GM21528 (cell line): ENCODE results near the gene SVOP.

Experiments
- ATAC-seq: cut with Tn5 transposase; IDR thresholded peaks from one replicate; pipeline ENCODE4 v1.9.1; 2021; ENCODE audit warnings: mild to moderate bottlenecking, moderate library complexity; ENCODE audit not compliant: unreplicated experiment, low FRiP score

Gene SVOP

DNA sequence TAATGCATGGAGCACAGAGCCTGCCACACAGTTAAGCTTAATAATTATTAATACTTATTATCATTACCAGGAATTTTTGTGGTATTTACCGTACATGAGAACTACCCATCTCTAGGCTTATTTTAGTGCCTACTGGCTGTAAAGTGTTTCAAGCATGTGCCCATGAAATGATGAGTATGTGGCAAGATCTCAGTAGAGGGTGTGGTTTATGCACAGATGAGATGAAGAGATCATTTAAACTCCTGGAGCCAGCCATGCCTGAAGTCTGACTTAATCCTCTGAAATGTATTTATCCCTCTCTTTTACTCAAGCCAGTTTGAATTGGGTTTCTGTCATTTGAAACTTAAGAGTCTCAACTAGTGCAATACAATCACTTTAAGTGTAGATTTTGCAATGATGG is 80.7 kb downstream of the SVOP start:
- ATAC-seq: no peak

DNA sequence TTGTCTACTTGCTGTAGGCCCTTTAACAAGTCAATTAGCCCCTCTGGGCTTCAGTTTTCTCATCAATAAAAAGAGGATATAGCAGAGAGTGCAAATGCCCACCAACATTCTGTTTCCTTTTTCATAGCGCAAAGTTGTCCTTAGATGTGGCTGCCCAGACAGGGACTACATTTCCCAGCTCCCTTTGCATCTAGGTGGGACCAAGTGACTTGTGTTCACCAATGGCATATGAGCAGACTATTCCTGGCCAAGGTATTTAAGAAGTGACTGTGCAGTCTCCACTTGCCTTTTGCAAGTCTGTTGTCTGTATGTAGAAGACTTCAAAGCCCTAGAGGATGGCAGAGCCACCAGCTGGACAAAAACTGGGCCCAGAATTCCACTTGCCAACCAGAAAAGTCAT is 81.3 kb downstream of the SVOP start:
- no peak for ATAC-seq

- no peak for ATAC-seq
These were observed 82.5 kb downstream of the SVOP start for GRCh38 chr12:108938247-108938924.

DNA sequence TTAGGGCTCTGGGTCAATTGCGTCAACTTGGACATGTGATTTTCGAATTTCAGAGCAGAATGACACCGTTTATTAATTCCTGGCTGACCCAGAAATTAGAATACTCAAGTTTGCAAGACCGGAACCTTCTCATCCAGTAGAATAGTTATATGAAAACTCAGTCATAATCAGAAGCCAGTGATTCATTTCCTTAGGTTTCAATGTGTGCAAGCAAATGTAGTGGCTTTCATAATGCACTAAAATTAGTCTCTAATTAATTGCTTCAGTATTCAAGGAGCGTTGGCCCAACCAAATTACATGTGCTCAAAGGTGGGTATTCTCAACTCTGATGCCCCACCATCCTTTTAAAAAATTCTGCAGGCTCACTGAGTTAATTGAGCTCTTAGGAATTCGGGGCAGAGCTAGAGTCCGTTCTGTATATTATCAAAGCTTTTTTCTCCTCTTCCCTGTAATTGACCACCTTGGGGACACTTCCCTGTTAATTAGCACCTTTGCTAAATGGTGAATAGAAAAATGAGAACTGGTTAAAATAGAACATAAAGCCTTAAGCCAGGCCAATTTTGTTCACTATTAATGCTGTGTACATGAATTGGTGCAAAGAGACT is 85.6 kb downstream of the SVOP start:
- ATAC-seq: no peak

DNA sequence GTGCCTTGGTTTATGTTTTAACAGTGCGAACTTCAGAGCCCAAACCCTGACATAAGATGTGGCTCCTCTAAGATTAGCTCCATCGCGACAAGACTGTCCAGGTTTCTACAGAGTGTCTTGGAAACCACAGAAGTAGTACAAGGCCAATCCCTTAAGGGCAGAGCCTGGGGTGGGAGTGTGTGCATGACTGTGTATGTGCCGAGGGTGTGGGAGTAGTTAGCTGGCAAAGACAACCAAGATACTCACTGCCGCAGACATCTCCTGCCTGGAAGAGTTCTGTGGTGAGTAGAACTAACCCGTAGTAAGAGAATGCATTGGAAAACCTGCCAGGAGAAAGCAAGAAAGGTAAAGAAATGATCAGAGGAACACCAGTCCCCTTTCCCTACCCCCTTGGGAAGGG is 86.9 kb downstream of the SVOP start:
- ATAC-seq: no peak

- no peak for ATAC-seq
These were observed 90.1 kb downstream of the SVOP start for GRCh38 chr12:108930756-108931155.

DNA sequence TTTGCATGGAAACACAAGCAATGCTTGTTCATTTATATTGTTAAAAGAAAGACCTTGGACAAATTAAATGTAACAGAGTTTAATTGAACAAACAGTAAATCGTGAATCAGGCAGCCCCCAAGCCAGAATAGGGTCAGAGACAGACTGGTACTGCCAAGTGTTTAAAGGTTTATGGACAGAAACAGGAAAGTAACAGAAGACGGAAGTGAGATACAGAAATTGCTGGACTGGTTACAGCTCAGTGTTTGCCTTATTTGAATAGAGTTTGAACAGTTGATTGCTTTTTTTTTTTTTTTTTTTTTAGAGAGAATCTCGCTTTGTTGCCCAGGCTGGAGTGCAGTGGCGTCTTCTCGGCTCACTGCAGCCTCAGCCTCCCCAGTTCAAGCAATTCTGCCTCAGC is 90.7 kb downstream of the SVOP start:
- peak; percentile 79 for ATAC-seq

GRCh38 chr12:108928695-108929094 is 92.2 kb downstream of the SVOP start:
- no peak for ATAC-seq

- no peak for ATAC-seq
These were observed 98.0 kb downstream of the SVOP start for GRCh38 chr12:108922918-108923317.

DNA sequence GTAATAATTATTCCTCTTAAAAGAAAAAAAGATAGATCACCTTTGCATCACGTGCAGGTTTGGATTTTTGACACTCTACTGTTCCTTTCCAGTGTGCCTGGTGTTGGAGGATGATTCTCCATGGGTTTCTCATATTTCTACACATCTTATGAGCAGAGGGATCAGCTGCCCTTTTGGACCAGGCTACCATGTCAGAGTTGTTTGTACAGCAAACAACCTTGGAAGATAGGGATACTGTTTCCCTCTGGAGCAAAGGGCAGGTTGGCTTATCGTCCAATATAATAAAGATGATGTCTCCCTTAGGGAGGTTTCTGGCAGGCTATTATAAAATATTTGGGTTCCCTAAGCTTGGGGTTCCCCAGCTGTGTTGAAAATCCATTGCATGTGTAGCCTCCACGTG is 98.9 kb downstream of the SVOP start:
- ATAC-seq: no peak

- no peak for ATAC-seq
These were observed 101.8 kb downstream of the SVOP start for GRCh38 chr12:108918960-108919642.

DNA sequence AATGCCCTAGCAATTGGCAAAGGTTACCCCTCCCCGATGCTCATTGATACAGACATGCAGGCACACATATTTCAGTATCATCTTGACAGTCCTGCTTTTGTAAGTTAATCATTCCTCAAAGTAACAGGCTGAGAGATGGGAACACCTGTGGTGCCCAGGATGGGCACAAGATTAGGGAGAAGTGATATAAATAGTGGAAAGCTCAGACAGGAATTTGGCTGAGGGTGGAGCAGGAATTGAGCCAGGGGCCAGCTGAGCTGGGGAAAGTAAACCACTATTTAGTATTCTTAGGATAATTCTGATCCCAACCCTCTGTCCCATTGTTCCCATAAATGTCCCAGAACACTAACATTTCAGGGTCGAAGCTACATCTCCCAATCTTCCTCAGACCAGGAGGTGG is 102.7 kb downstream of the SVOP start:
- no peak for ATAC-seq

- no peak for ATAC-seq
These were observed 104.5 kb downstream of the SVOP start for GRCh38 chr12:108916336-108916735.

GRCh38 chr12:108915632-108916133 is 105.2 kb downstream of the SVOP start:
- no peak for ATAC-seq

DNA sequence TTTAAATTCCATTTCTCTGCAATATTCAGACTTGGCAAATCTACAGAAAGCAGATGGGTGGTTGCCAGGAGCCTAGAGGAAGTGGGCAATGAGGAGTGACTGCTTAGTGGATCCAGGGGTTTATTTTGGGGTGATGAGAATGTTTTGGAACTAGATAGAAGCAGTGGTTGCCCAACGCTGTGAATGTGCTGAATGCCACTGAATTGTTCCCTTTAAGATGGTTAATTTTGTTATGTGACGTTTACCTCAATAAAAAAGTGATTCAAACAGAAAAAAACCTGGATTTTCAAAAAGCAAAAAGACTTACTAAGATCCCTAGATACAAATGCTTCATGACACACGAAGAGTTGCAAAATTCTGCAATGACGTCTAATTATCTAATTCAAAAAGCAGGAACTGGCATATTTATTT is 106.7 kb downstream of the SVOP start:
- ATAC-seq: no peak

DNA sequence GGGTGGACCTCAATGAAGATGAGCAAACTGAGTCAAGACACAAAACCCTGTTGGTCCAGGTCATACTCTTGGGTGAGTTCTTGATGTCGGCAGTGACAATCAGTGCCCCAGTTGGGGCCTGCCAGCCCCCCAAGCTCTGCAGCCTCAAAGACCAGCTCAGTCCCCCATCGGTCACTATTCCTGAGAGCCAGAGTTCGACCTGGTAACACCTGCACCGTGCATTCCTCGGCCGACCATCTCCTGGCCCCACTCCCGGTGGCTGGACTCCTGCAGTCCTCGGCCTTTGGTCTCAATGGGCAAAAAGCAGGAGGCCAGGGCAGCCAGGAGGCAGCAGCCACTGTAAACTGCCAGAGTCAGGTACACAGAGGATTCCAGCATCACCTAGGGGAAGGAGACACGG is 108.5 kb downstream of the SVOP start:
- no peak for ATAC-seq

GRCh38 chr12:108911915-108912314 is 109.0 kb downstream of the SVOP start:
- no peak for ATAC-seq

- no peak for ATAC-seq
These were observed 110.5 kb downstream of the SVOP start for GRCh38 chr12:108910336-108910735.

GRCh38 chr12:108907839-108908351 is 113.0 kb downstream of the SVOP start:
- no peak for ATAC-seq

DNA sequence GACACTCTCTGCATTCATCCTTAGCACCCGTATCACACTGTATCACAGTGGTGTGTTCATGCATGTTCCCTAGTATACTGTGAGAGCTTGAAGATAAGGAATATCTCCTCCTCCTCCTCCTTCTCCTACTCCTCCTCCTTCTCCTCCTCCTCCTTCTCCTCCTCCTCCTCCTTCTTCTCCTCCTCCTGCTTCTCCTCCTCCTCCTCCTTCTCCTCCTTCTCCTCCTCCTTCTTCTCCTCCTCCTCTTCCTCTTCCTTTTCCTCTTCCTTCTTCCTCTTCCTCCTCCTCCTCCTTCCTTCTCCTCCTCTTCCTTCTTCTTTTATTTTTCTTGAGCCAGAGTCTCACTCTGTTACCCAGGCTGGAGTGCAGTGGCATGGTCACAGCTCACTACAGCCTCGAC is 113.9 kb downstream of the SVOP start:
- no peak for ATAC-seq

GRCh38 chr12:108905725-108906124 is 115.1 kb downstream of the SVOP start:
- no peak for ATAC-seq

- ATAC-seq: no peak
These were observed 121.7 kb downstream of the SVOP start for GRCh38 chr12:108899145-108899544.
